Breast epithelium (tissue), 4 donors: ENCODE results near the gene RSPH6A. TPM values are rescaled to one million over a fixed set of nuclear protein-coding genes. Genes with fewer than 3 reads are reported as not detected.

Experiments
- DNase-seq, 2 donors: peaks; one replicate each; pipeline ENCODE4 v3.0.0-alpha.2; 2019; ENCODE audit warnings: low spot score in 2 of 2
- H3K27ac ChIP-seq, 2 donors: fragments of 200-600 bp; sonication (generic) in 1 of 2; one replicate each; pipeline ENCODE4 v1.5.1; 2016 to 2019; ENCODE audit warnings: mild to moderate bottlenecking in 1 of 2
- H3K27me3 ChIP-seq, 2 donors: fragments of 200-600 bp; sonication (generic) in 1 of 2; one replicate each; pipeline versions ENCODE4 v1.5.1 to v1.6.0; 2017 to 2019; ENCODE audit warnings: control low read depth in 1 of 2, mild to moderate bottlenecking in 1 of 2
- H3K36me3 ChIP-seq: fragments of 200-600 bp; one replicate; pipeline ENCODE4 v1.5.1; 2019
- H3K4me1 ChIP-seq, 2 donors: fragments of 200-600 bp; sonication (generic); one replicate each; pipeline ENCODE4 v1.5.1; 2016 to 2019; ENCODE audit warnings: control low read depth in 1 of 2
- H3K4me3 ChIP-seq, 3 donors: fragments of 200-600 bp; sonication (generic); 1 replicate in 2 of 3; 2 replicates in 1 of 3; pipeline ENCODE4 v1.5.1; 2016 to 2019; ENCODE audit warnings: mild to moderate bottlenecking in 3 of 3, moderate library complexity in 2 of 3
- H3K9me3 ChIP-seq, 2 donors: fragments of 200-600 bp; sonication (generic) in 1 of 2; one replicate each; pipeline ENCODE4 v1.5.1; 2016 to 2019; ENCODE audit warnings: control low read depth in 1 of 2
- CTCF ChIP-seq, 3 donors: fragments of 450-650 bp; IDR thresholded peaks; one replicate each; pipeline ENCODE4 v1.5.1; 2016 to 2017; ENCODE audit warnings: antibody characterized with exemption in 3 of 3, mild to moderate bottlenecking in 3 of 3, moderate library complexity in 3 of 3
- POLR2A ChIP-seq: fragments of 450-650 bp; IDR thresholded peaks from one replicate; pipeline ENCODE4 v1.6.1; 2016; ENCODE audit warnings: antibody characterized with exemption, mild to moderate bottlenecking, moderate library complexity
- POLR2AphosphoS5 ChIP-seq, 3 donors: sonication (generic); formaldehyde crosslinking; IDR thresholded peaks; one replicate each; pipeline ENCODE4 v1.6.1; 2017; ENCODE audit warnings: antibody characterized with exemption in 3 of 3
- intact Hi-C: fragments of 100-400 bp; cut with DNase I; formaldehyde crosslinking; loops from one replicate; pipeline ENCODE4 v1.15.1; 2023; ENCODE audit warnings: low total_unique reads
- total RNA-seq, 3 donors: library from RNA; depleted of rRNA; stranded (reverse); fragments of >200 nt; gene quantifications; one replicate each; pipeline ENCODE4 v1.1.0, GENCODE V29; 2016

Gene RSPH6A
- total RNA-seq, 3 donors from 2014 or later, result 0.15 TPM; not detected in 2

- intact Hi-C loops, result no loop called here
These were observed 67.6 kb downstream of the RSPH6A start for GRCh38 chr19:45747513-45747912.

GRCh38 chr19:45746866-45747265 is 68.2 kb downstream of the RSPH6A start:
- intact Hi-C loops, result no loop called here
- Histone ChIP-seq H3K27me3 (no peaks in the 10 kb centered on the region), H3K36me3 (no peaks in the 10 kb centered on the region), H3K4me3 (no peak overlapping the region), H3K27ac (no peak overlapping the region), H3K9me3 (no peaks in the 10 kb centered on the region), H3K4me1 (no peaks in the 10 kb centered on the region)
- no peak for DNase-seq
- TF ChIP-seq CTCF (IDR thresholded peaks at IDR 0.05) (no peak), POLR2A (no peak), POLR2AphosphoS5 (IDR thresholded peaks at IDR 0.05) (no peak)

More at GRCh38 chr19:45747513-45747912, 67.6 kb downstream of the RSPH6A start:
- no peak for TF ChIP-seq POLR2A
- TF ChIP-seq CTCF (IDR thresholded peaks at IDR 0.05), result no peak
- TF ChIP-seq POLR2AphosphoS5 (IDR thresholded peaks at IDR 0.05), result no peak
- no peak for DNase-seq
- no peaks in the 10 kb centered on the region for H3K4me1 ChIP-seq
- no peak overlapping the region for H3K4me3 ChIP-seq
- no peak overlapping the region for H3K27ac ChIP-seq
- no peaks in the 10 kb centered on the region for H3K36me3 ChIP-seq
- no peaks in the 10 kb centered on the region for H3K27me3 ChIP-seq
- no peaks in the 10 kb centered on the region for H3K9me3 ChIP-seq

Other genes with a start within 250 kb of the RSPH6A start
- 10 to 100 TPM in 1 of 3 donors, 1 to 10 TPM in 2; 6.6 to 11.4 (median 7.2) TPM for gene OPA3, start 230.5 kb downstream of the RSPH6A start, total RNA-seq
- gene GPR4, start 213.1 kb downstream of the RSPH6A start, total RNA-seq, result 1 to 10 TPM; 1.1 to 8.8 (median 1.2) TPM
- gene EML2, start 175.9 kb downstream of the RSPH6A start, total RNA-seq, result 10 to 100 TPM; 27.7 to 42.0 (median 32.4) TPM
- 1 to 10 TPM in 2 of 3 donors, under 1 TPM in 1; 0.16 to 4.9 (median 4.8) TPM for gene GIPR, start 147.1 kb downstream of the RSPH6A start, total RNA-seq
- gene SNRPD2, start 123.4 kb downstream of the RSPH6A start, total RNA-seq, result 100 to 1,000 TPM; 175 to 238 (median 191) TPM
- gene QPCTL, start 122.6 kb downstream of the RSPH6A start, total RNA-seq, result 1 to 10 TPM; 6.1 to 9.4 (median 7.2) TPM
- 10 to 100 TPM in 2 of 3 donors, 1 to 10 TPM in 1; 8.0 to 15.1 (median 13.8) TPM for gene FBXO46, start 84.4 kb downstream of the RSPH6A start, total RNA-seq
- gene MEIOSIN, start 81.9 kb downstream of the RSPH6A start, total RNA-seq, result not detected
- 10 to 100 TPM in 2 of 3 donors, 1 to 10 TPM in 1; 8.6 to 11.8 (median 11.8) TPM for gene SIX5, start 46.1 kb downstream of the RSPH6A start, total RNA-seq
- 10 to 100 TPM; 16.0 to 25.6 (median 24.5) TPM for gene DMPK, start 32.8 kb downstream of the RSPH6A start, total RNA-seq
- 10 to 100 TPM; 24.2 to 31.1 (median 29.3) TPM for gene DMWD, start 22.5 kb downstream of the RSPH6A start, total RNA-seq
- 10 to 100 TPM; 24.3 to 50.8 (median 31.3) TPM for gene SYMPK, start 47.8 kb upstream of the RSPH6A start, total RNA-seq
- gene FOXA3, start 49.0 kb upstream of the RSPH6A start, total RNA-seq, result under 1 TPM in 1 of 3 donors, not detected in 2; 0.33 TPM
- 10 to 100 TPM; 16.5 to 26.5 (median 19.7) TPM for gene IRF2BP1, start 70.8 kb upstream of the RSPH6A start, total RNA-seq
- gene MYPOP, start 87.3 kb upstream of the RSPH6A start, total RNA-seq, result 1 to 10 TPM; 2.0 to 5.9 (median 2.4) TPM
- gene NANOS2, start 99.5 kb upstream of the RSPH6A start, total RNA-seq, result not detected
- gene NOVA2, start 158.6 kb upstream of the RSPH6A start, total RNA-seq, result 1 to 10 TPM in 2 of 3 donors, under 1 TPM in 1; 0.59 to 3.6 (median 1.1) TPM
- gene CCDC61, start 180.2 kb upstream of the RSPH6A start, total RNA-seq, result 1 to 10 TPM; 7.0 to 8.8 (median 8.3) TPM
- gene PGLYRP1, start 207.7 kb upstream of the RSPH6A start, total RNA-seq, result not detected
- not detected for gene IGFL4, start 225.7 kb upstream of the RSPH6A start, total RNA-seq